ENCODE data around the gene PLXNA2.

Gene PLXNA2

DNA sequence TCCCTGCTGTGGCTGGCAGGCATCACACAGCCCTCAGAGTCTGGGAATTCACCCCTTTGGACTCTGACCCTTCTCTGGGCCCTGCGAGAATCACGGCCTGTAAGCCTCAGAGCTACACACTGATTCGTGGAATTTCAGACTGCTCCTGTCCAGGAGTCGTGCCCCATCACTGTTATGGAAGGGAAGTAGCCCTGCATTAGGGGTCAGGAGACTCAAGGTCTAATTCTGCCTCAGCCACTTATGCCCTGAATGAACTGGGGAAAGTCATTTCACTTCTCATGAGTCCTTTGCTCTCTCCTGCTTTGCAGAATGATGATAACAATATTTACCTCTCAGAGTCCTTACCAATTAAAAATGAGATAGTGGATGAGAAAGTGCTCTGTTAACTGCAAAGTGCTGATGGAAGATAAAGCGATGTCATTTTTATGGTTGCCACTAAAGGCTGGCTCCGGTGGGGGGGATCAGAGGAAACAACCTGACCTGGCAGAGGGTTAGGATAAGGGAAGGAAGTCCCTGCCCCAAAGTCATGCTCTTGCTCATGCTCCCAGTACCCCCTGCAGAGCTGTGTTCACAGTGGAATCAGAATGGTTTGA, 184.7 kb downstream of the PLXNA2 start:
- DNase-seq = no peak

DNA sequence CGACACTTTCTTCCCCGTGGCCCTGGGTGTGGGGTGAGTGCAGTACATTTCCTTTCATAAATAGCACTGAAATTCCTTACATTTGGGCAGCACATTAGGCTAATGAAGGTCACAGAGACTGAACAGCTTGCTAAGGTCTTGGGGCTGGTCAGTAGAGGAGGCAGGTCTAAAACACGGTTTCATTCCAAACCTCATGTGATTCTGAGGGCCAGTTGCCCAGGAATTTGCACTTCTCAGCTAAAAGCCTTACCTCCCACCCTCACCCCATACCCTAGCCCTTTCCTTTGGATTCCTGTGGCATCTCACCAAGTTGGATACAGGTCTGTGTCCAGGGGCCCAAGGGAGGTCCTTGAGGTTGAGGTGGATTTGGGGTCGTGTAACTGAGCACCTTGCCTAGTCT, 185.4 kb downstream of the PLXNA2 start:
- no peak for DNase-seq

DNA sequence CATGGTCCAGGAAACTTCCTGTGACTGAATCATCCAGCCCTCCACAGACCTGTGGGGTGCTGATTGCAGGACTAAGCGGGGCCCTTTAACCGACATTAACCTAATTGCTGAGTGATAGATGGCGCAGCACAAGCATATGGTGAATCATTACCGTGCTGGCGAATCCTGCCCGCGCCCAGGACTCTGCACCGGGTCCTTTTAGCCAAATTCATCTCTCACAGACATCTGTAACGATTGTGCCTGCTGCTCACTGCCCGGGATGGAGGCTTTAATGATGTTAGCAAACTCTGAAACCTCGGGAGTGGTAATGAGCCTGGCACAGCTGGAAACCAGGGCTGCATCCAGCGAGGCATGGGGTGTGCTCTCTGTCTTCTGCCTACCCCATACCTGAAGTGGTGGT, 185.9 kb downstream of the PLXNA2 start:
- peak; percentile 5 for DNase-seq

DNA sequence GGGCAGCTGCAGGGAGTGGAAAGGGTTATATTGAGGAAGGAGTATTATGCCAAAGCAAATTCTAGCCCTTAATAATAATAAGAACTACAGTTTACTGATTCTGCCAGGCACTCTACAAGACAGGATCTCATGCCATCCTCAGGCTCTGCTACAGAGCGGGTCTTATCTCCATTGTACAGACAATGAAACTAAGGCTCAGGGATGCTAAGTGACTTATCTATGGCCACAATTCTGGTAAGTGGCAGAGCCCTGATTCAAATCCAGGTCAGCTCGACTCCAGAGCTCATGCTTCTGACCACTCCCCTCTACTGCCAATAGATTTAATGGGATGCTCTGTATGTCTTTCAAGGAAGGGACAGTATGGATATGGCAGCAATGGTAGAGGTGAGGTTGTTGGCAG, 187.1 kb downstream of the PLXNA2 start:
- DNase-seq = no peak

DNA sequence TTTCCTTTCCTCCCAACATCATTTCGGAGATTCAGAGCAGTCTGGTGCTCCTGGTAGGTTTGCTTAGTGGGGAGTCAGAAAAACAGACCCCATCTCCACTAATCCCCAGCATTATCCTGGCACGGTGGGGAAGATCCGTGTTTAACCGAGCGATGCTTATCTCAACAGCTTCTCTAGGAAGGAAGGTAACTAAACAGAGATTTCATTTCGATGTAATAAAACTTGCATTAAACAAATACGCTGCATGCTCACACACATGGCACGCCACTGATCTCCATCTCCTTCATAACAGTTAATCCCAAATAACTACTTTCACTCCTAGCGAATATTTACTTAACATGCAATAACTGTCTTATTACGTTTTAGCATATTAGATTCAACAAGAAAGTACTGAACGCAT, 188.6 kb downstream of the PLXNA2 start:
- DNase-seq = no peak

DNA sequence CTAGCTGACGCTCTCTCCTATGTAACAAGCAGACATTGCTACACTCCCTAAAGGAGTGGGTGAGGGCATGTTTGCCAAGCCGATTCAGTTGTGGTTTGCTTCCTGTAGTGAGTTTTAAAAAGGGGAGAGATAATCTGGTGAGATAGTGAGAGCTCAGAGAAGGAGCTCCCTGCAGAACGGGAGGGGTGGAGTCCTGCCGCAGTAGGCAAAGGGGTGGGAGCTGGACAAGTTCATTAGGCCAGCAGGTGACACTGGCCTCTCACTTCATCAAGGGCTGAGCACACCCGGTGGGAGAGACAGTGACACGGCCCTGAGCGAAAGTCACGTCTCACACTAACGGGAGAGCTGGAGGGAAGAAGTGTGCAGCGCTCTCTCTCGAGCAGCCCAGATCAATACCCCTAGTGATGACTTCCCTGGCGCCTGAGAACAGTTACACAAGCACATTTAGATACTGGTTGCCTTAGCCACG, 189.2 kb downstream of the PLXNA2 start:
- DNase-seq = no peak

DNA sequence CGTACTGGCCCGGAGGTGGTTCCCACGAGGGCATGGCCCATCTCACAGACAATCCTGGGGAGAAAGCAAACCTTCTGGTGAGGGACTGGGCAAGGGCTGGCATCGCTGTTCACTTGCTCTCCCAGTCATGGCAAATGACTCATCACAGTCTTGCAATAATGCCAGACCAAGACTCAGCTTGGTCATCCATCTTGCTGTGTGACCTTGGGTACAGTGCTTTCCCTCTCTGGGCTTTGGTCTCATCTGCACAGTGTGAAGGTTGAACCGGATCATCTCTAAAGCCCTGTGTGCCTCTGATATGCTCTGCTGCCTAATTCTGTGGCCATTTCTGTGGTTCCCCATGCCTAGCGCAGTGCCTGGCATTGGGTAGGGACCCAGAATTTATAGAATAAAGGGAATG, 189.7 kb downstream of the PLXNA2 start:
- DNase-seq = no peak

DNA sequence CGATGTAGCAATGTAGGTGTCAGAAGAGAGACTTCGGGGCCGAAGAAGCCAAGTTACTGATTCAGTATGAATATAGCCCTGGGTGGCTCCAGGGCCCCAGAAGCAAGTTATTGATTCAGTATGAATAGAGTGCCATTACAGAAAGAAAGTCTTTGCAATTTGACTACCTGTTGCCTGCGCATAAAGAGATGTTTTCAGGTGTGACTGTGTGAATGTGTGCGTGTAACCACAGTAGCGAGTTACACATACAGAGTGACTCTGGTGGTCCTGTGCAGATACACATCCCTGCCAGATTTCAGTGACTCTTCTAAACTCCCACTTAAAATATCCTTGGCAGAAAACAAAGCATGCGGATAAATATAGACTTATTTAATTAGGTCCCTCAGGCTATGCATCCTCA, 190.5 kb downstream of the PLXNA2 start:
- no peak for DNase-seq

DNA sequence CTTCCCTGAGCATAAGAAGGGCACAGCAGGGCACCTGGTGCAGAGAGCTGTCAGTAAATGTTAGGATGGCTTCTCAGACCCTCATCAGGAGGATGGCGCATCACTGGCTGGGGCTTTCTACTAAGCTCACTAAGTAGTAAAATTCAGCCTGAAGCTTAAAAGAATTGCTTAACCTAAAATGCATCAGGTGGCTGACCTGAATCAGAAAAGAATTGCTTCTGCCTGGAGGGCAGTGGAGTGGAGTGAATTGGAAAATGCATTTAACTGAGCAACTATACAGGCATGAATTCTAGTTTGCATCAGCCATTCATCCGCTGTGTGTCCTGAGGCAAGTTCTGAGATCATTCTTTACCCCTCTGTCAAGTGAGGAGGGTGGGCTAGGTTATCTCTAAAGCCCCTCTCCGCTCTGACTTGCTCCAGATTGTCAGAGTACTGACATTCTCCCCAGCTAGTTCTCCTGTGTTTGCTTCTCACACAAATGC, 191.2 kb downstream of the PLXNA2 start:
- DNase-seq = no peak

DNA sequence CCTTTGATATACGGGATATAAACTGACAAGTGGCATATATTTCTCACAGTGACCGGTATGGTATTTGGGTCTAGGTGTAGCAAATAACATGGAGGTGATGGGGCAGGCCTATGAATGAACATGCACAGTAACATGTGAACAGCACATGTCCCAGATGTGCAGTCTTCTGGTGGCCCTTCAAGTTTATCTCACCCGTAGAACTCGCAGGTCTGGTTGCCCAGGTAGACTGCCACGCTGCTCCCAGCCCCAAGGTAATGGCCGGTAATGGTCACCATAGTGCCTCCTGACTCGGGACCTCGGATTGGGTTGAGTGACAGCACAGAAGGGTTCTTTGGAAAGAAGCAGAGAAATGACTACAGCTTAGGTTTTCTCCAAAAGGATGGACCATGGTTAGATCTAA, 192.0 kb downstream of the PLXNA2 start:
- DNase-seq = no peak

DNA sequence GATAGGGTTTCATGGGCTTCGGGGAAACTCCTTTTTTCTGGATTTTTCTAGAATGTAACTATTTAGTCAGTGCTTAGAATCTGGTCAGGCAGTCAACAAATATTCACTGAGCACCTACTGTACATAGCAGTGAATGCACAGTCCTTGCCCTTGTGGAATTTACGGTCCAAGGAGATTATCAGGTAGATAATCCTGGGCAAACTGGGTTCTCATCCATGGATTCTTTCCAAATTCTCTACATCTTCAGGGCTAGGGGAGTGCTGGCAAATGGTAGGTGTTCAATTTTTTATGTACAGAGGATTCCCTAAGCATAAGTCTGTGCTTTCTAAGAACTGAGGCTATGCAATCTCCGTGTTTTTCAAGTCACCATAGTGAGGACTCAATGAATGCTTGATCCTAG, 192.5 kb downstream of the PLXNA2 start:
- no peak for DNase-seq

DNA sequence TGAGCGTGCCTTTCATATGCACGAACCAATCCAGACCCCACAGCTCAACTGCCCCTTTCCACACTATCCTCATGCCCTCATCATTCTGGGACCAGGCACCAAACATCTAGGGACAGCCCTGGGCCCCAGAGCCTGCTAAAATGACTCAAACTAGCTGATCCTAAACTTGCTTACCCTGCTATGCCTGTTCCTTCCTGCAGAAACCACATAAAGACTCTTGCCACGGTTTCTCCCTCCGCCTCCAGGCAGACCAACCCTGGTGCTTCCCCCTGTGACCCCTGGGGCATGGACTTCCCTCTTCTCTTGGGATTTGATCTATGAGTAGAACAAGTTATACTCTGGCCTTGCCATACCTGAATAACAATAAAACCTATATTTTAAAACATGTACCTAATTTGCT, 195.3 kb downstream of the PLXNA2 start:
- DNase-seq = no peak

DNA sequence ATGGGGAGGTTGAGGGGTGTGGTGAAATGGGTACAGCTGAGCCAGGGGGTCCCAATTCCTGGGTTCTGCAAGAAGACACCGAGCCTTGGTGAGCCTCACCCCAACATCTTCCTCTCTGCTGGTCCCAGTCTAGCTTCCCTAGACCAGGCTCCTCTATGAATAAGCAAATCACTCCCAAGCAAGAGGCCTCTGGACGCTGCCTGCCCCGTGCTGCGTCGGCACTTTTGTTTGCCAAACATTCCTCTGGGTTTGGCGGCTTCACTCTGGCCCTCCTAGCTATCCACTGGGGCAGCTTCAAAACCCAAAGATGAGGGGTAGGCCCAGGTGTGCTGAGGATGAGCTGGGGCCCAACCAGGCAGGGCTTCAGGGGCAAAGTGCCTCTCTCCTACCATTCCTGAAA, 196.2 kb downstream of the PLXNA2 start:
- no peak for DNase-seq

DNA sequence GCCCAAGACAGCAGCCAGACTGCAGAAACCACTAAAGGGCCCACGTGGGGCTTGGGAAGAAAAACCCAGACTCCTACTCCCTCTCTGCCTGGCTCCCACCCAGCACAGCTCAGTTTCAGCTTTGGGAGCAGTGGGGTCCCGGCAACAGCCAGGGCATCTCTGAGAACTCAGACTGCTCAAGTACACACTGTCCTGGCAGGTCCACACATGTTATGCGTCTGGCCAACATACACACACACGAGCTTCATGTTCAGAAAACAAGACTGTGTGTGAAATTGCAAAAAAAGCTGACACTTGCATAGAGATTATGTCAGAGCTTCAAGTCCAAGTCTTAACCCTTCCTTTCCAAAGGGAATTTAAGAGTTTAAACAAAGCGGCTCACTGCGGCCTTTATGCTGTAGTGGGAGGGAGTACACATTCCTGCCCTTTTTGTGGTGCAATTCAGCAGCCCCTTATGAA, 196.7 kb downstream of the PLXNA2 start:
- DNase-seq = no peak

DNA sequence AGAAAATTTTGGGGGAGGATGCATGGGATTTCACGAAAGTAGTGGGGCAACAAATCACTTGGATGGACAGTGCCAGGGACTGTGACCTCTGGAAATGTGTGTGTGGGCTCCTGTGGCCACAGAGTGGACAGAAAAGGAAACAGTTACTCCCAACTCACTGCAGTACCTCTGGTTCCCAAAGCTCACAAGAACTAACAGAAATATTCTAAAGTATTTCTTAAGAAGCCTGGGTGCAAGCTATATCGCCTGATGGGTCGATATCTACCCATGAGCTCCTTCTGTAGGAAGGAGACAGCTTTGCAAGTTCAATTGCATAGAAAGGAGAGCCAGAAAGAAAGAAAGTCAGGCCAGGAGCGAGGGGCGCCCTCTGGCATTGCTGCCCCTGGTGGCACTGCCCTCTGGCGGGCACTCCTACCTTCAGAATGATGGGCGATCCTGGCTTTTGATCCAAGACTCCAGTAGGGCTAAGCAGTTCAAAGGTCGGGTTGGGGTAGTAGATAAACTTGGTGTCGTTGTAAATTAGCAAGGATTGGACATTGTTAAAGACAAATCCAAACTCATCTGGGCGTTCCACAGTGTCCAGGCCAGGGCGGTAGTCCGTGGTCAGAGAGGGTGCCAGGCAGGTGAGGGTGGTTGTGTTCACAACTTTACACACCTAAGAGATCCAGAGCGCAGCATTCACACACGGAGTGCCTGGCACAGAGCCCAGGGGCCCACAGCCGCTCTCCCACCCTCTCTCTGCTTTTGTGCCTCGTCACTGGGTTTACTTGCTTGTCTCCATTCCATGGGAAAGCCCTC, 198.5 kb downstream of the PLXNA2 start:
- no peak for DNase-seq

DNA sequence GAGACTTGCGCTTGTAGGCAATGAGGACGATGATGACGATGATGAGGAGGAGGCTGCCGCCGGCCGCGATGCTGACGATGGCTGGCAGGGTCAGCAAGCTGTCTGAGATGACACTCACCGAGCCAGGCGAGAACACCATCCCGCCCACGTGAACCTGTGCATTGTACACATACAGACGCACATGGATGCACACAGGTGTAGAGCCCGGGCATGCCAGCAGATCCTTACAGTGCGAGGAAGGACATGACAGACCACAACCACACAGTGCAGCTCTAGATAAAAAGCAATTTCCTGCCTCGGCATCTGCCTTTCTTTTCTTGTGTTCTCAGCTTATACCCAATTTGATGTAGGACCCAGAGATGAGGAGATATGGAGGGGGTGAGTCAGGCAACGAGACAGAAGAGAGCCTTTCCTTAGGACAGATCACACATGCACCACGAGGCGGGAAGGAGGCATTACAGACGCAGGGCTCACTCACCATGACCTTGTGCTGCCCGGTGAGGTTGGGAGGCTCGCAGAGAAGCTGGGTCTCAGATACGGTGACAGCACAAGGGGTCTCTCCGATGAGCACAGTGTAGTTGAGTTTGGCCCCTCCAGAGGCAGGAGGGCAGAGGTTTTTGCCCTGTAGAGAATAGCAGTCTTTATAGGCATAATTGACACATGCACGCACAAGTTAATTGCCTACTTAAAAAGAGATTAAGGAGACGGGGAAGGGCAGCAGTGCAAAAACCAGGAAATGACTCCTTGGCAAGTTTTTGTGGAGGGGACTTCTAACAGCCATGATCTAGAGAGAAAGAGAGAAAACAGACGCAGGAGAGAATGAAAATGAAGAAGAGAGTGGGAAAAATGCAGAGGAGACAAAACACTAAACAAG, 199.4 kb downstream of the PLXNA2 start:
- no peak for DNase-seq

DNA sequence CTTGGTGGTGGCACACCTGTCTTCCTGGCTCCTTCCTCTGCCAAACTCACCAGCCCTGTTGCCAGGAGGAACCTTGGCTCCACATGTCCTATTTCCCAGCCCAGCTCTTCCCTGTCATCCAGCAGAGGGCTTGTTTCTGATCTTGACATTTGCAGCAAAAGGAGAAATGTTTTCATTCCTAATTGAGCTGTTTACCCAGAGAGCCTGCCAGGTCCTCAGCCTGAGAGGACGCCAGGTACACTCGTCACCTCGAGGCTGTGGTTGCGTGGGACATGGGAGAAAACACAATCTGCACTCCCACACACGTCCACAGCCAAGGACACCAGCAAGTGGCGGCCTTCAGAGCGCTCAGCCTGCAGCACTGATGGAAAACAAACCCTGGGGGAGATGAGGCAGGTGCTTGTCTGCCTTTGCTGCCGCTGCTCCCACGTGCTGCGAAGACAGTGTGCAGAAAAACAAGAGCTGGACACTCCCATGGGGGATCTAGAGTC, 200.4 kb downstream of the PLXNA2 start:
- DNase-seq = no peak

DNA sequence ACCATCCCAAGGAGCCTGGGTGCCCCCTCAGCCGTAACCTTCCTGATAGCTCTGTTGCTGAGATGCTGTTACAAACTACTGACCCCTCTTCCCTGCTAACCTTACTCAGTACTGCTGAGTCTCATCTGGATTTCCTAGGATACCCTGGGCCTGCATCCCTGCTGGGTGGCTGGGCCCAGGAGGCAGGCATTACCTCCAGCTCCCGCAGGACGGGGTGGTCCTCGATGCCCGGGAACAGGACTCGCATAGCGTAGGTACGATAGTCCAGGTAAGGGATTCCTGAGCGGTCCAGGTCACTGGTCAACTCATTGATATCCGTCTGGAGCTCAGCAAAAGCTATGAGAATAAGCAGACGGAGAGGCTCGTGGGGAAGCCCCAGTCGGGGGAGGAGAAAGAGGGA, 201.3 kb downstream of the PLXNA2 start:
- DNase-seq = no peak

DNA sequence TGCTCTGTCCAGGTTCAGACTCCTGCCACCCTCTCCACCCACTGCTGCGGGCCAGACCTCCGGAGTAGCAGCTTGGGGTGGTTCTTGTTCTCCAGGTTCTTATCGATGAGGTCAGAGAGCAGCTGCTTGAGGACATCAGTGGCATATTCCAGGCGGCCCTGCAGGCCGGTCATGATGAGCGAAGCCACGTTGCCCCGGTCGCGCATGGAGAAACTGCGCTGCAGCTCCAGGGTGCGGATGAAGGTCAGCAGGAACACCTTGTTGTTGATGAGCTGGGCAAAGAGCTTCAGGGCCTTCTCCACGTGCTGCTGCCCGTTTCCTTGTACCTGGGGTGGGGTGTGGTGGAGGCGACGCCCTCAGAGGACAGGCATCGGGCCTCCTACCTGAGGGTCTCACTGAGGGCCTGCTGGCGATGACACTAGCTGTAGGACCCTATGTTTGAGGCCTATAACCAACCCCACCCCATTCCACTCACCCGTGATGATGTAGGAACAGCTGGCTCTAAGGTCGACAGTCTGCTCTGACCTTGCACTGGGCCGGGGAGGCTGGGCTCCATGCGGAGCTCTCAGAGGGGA, 202.1 kb downstream of the PLXNA2 start:
- DNase-seq = no peak

DNA sequence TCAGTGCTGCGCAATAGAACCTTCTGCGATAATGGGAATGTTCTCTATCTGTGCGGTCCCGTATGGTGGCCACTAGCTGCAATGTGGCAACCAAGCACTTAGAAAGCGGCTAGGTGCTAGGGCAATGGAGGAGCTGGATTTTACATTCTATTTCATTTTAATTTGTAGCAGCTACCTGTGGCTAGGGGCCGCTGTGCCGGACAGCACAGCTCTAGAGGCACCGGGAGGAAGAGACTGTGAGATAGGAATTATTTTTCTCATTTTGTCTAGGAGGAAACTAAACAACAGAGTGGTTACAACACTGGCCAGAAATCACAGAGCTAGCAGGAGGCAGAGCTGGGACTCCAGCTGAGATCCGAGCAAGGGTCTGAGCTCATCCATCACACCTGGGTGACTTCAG, 202.7 kb downstream of the PLXNA2 start:
- DNase-seq = no peak

DNA sequence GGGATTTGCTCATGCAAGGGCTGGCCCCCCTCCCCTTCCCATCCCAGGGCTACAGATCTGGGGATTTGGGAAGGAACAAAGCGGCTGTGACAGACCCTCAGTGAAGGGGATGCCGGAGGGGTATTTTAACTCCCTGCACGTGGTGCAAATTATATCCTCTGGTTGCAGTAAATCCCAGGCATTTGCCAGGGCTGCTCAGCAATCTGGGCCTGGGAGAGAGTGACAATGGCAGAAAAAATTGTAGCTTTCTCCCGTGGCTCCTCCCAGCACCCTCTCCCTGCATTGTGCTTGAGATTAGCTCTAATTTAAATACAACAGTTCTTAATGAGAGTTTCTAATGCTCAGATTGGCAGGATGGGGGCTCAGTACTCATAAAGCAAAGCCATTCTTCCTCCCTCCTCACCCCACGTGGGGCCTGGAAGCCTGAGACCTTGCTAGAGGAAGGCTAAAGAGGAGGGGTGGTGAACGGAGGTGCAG, 203.3 kb downstream of the PLXNA2 start:
- DNase-seq = no peak

DNA sequence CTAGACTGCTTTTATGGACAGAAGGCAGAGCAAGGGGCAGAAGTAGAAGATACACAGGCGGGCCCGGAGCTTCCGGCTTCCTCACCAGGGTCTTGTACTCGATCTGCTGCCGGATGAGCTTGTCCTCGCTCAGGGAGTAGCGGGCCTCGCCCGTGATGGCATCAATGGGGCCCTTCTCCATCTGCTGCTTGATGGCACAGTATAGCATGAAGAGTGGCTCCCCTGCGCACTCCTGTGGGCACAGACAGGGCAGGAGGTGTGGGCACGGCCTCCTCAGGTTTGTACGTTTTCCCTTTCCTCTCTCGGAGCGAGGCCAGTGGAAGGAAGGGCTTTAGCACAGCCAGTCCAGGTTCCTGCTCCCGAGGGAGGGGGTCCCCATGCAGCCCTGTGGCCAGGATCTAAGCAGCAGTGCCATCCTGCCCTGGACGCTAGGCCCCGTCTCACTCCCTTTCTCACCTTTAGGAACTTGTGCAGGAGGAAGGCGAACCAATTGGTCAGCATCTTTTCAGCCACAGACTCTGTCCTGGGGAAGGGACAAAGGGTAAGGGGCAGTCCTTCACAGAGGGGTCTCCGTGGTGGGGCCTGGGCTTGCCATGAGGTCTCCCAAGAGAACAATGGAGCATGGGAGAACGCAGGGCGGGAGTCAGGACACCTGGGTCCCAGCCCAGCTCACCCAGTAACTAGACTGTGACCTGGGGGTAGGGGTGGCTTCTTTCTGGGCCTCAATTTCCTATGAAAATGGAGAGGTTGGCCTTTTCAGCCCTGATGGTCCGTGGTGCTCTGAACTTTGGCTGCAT, 204.4 kb downstream of the PLXNA2 start:
- no peak for DNase-seq
